Limb (tissue), 2 donors: ENCODE measurements around the gene CDNF.
A peak's percentile ranks its signal among the peaks of the same experiment; 100 is the strongest.
"Not testable (repeated sequence)": the region's sequence is repeated elsewhere in the genome, so short reads cannot be mapped to it uniquely, and the experiment has no call there.

Source experiments
- DNase-seq, 2 donors: peaks; one replicate each; pipeline ENCODE4 v3.0.0-alpha.2; 2016; ENCODE audit errors: extremely low spot score in 2 of 2

Gene CDNF

DNA sequence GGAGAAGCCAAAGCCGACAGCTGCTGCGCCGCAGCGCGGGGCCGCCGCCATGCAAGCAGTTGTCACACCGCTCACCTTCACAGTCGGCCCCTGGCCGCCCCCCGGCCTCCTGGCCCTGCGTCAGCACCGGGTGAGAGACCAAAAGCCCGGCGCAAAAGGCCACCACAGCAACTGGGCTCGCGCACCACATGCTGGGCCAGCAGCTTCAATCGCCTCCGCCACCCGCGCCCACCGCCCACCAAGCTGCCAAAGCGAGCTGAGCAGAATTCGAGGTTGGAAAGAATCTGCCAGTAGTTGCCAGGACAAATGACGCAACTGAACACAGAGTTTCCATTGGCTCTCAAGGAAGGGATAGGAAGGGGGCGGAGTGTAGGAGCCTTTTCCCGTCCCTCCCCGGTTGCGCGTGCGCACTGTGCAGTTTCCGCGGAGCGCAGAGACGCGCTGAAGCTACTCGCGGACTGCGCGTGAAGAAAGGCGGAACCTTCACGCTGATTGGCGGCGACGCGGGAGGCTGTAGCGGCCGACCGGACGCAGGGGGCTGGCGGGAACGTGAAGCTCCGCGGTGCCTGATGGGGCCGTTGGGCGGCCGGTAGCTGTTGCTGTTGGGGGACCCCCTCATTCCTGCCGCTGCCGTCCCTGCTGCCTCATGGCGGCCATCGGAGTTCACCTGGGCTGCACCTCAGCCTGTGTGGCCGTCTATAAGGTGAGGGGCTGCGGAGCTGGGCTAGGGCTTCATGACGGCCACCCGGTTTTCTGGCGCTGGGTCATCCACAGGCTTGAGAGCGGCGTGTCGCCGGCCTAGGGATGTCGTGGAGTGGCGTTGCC, at the start of gene CDNF, which contains the start of the genes HSPA14 and MSANTD7:
TSS of gene CDNF (minus strand) at position 281 of the 825 bp plus-strand sequence. CDS start at position 190, 91 bp downstream.
TSS of gene HSPA14 (plus strand) at position 550 of the 825 bp plus-strand sequence. CDS start at position 647, 97 bp downstream.
TSS of gene MSANTD7 (plus strand) at position 550 of the 825 bp plus-strand sequence. CDS start 3,979 bp downstream, outside the sequence.
- peak; percentile 99 to 100 for DNase-seq

DNA sequence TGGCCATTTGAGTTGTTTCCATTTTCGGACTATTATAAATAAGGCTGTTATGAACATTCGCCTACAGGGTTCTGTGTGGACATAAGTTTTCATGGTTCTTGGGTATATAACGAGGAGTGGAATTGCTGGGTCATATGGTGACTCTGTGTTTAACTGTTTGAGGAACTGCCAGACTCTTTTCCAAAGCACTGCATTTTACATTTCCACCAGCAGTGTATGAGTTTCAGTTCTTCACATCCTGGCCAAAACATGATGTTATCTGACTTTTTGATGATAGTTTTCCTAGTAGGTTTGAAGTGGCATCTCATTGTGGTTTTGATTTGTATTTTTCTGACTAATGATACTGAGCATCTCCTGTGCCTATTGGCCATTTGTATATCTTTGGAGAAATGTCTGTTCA, 46.2 kb upstream of the CDNF start:
- DNase-seq: no peak

DNA sequence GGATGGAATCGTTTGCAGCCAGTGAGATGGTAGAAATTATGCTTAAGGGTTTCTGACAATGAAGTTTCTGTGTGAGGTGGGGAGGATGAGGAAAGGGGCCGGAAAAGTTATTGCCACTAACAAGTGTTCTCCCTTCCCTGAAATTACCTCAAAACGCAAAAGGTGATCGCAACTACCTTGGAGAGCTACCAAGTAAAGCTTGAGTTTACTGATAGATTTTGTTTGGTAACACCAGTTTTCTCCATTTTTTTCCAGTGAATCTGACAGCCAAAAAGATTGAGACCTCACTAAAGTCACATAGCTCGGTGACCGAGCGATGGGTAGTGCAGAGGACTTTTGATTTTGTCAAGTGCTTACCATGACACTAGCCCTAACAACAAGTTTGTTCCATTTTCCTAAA, 42.4 kb upstream of the CDNF start:
- no peak for DNase-seq

DNA sequence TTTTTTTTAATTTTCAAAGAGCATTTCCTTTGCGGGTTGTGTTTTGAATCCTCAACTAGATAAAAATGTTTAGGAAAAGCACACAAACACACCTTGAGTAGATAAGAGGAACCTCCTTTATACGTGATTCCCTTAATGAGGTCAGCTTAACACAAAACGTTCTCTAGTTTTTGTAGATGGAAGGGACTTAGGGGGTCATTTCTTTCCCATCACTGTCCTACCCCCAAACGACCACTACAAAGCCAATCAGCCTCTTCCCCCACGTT, 42.0 kb upstream of the CDNF start:
- DNase-seq: no peak

- peak in 1 of 2 donors; percentile 2 for DNase-seq
Observed at GRCh38 chr10:14879124-14879927, 41.5 kb upstream of the CDNF start.

- peak; percentile 95 to 99 for DNase-seq
Observed at GRCh38 chr10:14878266-14879123, 40.7 kb upstream of the CDNF start, which contains the start of gene SUV39H2. Gene SUV39H2, plus strand, starts transcription at chr10:14878866. Its CDS starts 23 bp downstream, at chr10:14878889.

DNA sequence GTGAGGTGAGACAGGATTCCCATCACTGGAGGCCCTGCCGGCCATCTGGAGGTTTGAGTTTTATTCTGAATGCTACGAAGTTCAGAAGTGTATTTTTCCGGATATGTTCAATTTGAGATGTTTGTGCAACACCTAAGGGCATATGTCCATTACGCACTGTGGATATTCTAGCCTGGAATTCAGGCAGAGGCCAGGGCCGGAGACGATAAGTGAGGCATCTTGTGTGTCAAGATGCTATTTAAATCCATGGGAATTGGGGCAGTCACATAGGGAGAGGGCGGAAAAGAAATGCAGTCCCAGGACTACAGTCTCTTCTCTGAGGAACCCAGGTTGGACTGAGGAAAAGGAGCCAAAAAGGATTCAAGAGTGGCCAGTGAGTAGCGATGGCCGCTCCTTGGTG, 38.9 kb upstream of the CDNF start:
- no peak for DNase-seq

DNA sequence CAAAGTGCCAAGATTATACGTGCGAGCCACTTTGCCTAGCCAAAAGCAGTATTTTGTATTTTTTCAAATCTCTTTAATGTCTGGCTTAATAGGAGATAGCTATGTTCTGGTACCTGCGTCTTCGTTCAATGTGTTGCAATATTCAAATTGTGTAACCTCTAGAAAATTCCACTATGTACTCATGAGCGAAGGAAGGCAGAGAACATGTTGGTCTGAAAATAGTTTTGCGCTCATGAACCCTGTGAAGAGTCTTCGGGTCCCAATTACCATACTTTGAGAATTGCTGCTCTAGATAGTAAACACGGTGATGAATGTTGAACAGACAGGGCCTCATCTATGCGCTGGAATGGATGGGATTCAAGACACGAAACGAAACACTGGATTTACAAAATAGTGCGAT, 38.1 kb upstream of the CDNF start:
- no peak for DNase-seq

DNA sequence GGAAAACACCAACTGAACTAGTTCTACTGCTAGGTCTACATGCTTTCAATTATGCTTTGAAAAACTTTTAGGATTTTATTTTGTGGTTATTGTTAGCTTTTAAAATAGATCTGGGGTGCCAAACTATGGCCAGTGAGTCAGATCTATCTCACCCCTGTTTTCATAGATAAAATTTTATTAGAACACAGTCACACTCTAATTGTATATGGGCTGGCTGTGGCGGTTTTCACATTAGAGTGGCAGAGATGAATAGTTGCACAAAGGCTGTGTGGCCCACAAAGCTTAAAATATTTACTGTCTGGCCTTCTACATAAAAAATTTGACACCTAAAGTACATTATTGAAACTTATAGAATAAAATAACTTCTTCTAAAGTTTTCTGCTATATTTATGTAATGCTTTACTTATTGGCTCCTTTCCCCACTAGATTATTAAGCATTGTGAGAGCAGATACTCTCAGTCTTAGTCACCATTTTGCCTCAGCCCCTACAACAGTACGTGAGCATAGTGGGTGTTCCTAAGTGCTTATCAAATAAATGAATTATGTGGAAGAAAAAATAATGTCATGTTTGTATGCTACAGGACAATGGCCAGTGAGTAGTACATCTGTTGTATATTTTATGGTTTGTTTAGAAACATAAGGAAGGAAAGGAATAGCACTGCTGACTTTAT, 35.4 kb upstream of the CDNF start:
- DNase-seq: no peak

DNA sequence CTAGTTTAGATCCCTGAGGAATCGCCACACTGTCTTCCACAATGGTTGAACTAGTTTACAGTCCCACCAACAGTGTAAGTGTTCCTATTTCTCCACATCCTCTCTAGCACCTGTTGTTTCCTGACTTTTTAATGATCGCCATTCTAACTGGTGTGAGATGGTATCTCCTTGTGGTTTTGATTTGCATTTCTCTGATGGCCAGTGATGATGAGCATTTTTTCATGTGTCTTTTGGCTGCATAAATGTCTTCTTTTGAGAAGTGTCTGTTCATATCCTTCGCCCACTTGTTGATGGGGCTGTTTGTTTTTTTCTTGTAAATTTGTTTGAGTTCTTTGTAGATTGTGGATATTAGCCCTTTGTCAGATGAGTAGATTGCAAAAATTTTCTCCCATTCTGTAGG, 27.0 kb upstream of the CDNF start:
- not testable (repeated sequence) for DNase-seq

DNA sequence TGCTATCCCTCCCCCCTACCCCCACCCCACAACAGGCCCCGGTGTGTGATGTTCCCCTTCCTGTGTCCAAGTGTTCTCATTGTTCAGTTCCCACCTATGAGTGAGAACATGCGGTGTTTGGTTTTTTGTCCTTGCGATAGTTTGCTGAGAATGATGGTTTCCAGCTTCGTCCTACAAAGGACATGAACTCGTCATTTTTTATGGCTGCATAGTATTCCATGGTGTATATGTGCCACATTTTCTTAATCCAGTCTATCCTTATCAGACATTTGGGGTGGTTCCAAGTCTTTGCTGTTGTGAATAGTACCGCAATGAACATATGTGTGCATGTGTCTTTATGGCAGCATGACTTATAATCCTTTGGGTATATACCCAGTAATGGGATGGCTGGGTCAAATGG, 26.6 kb upstream of the CDNF start:
- DNase-seq: not testable (repeated sequence)

- DNase-seq: no peak
Observed at GRCh38 chr10:14860791-14861190, 23.0 kb upstream of the CDNF start.

- DNase-seq: no peak
Observed at GRCh38 chr10:14859775-14860174, 21.9 kb upstream of the CDNF start.

DNA sequence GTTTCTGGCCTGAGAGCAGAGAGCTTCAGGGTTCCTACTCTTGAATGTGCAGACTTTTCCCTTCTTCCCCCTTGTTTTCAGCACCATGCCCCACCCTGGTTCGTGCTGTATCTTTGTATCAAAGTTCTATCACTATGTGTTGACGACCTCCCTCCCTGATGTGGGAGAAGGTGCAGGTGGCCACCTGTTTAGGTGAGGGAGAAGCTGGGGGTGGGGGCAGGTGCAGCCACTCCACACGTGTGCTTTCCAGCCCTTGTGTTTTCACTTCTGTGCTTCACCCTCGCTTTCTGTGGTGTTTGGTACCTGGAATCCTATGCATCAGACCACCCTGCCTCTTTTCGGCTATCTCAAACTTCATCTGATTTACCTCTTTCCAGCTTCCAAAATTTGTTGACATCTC, 21.2 kb upstream of the CDNF start:
- DNase-seq: no peak

DNA sequence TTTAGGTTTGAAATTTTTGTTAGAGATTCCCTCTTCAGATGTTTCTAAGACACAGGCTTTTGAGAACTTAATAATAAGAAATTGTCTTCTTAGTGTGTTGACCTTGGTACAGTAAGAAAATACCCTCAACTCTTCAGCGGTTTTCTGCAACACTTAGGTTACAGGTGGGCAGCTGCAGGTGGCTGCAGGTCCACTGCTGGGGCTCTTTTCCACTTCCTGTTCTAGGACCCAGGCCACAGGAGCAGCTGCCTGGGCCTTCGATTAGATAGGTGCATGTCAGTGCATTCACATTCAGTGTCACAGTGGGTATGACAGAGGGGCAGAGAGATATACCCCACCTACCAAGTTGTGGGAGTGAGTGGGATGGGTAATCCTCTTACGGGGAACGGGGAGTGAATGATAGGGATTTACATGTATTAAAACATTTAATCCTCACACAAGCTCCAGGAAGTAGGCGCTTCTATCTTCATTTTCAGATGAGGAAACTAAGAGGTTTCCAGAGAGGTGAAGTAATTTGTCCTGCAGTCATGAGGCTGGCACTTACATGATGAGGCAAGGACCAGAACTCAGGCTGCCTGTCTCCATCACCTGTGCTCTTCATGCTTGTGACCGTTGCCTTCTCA, 20.6 kb upstream of the CDNF start:
- DNase-seq: no peak

DNA sequence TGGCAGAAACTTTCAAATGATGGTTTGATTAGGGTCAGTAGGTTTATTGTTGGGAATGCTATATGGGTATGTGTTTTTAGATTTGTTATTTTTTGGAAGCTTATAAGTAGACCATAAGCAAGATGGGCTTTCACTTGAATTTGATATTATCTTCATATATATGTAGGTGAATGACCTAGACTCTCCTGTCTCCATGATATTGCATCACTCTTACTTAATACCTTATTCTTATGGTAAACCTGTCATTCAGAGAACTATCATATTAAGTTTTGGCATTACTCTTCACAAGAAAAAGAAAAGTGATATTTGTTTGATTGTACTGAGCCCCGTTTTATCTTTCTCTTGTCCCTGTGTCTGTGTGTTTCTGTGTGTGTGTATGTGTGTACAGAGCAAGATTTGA, 17.6 kb upstream of the CDNF start:
- no peak for DNase-seq

- no peak for DNase-seq
Observed at GRCh38 chr10:14852236-14852635, 14.4 kb upstream of the CDNF start.

DNA sequence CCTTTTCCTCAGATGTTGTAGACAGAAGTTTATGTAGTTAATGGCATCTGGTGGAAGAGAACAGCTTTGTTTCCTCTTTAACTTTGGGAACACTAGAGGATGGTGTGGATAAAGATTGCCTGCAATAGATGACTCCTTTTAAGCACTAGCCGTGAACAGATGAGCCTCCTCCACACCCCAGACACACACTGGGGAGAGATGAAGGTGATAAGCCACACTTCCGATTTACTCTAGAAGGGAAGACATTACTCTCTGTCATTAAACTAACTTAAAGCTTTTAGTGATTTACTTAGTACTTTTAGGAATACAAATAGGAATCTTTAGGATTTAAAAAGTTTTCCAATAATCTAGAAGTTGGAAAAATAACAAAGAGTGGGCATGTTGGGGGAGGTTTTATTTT, 7.1 kb upstream of the CDNF start:
- DNase-seq: no peak

DNA sequence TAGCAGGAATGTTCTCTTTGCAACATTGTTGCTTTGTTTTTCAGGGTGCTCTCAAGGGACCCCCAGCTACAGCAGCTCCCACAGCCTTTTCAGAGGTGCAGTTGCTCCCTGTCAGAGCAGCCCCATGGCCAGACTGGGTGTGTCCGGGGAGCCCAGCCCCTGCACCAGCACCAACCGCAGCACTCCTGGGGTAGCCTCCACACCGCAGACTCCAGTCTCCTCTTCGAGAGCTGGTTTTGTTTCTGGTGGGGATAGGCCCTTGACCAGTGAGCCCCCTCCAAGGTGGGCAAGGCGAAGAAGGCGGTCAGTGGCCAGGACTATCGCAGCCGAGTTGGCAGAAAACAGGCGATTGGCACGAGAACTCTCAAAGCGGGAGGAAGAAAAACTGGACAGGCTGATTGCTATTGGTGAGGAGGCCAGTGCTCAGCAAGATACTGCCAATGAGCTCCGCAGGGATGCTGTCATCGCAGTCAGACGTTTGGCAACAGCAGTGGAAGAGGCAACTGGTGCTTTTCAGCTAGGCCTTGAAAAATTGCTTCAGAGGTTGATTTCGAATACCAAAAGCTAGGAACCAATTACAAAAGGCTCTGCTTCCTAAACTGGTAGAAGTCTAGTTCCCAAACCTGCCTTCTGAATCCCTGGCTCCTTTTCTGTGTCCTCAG, 5.6 kb upstream of the CDNF start:
- no peak for DNase-seq

DNA sequence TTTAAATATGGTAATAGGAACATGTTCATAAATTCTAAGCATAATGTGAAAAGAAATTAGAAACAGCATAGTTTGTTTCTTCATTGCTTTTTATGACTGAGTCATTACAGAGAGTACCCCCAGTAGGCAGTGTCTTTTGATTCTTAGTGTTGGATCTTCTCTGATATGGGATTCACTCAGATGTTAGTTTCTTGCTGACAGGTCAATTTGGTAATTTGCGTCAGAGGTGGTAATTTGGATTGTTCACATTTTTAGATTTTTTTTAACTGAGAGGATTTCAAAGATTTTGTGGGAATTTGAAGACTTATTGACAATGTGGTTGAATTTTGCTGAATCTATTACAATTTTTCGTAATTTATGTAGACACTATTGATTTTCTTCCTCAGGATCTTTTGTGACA, 2.3 kb upstream of the CDNF start:
- no peak for DNase-seq
